ENCODE data around the gene RHCE. TPM values are rescaled to one million over a fixed set of nuclear protein-coding genes. Genes with fewer than 3 reads are reported as not detected.
"Not testable (repeated sequence)": the region's sequence is repeated elsewhere in the genome, so short reads cannot be mapped to it uniquely, and the experiment has no call there.

The RHCE gene
- total RNA-seq, 1 donor, result 2.4 TPM

GRCh38 chr1:25405731-25406305, 14.8 kb downstream of the RHCE start:
- DNase-seq (ENCODE audit: low read depth in 2 of 3, low spot score in 2 of 3), result not testable (repeated sequence)

- DNase-seq (ENCODE audit: low read depth in 2 of 3, low spot score in 2 of 3), result not testable (repeated sequence)
Observed at GRCh38 chr1:25402947-25403803, 17.4 kb downstream of the RHCE start.

- DNase-seq (ENCODE audit: low read depth in 2 of 3, low spot score in 2 of 3), result not testable (repeated sequence)
Observed at GRCh38 chr1:25398079-25398478, 22.5 kb downstream of the RHCE start.

DNA sequence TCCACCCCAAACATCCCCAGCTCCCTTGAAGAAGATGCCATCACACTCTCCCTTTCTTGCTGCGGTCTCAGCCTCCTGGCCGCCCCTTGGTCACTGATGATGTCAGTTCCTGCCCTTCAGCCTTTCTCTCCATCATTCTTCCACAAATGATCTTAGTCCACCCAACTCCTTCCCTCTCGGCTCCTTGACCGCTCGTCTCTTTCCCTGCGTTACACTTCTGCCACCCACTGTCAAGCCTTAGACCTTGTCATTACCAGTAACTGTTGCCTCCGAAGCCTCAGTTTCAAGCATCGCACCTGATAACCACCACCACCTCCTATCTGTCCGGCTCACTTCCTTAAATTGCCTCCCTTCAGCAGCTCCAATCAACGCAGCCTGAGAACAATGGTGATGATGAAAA, 23.1 kb downstream of the RHCE start:
- DNase-seq (ENCODE audit: low read depth in 2 of 3, low spot score in 2 of 3), result not testable (repeated sequence)

DNA sequence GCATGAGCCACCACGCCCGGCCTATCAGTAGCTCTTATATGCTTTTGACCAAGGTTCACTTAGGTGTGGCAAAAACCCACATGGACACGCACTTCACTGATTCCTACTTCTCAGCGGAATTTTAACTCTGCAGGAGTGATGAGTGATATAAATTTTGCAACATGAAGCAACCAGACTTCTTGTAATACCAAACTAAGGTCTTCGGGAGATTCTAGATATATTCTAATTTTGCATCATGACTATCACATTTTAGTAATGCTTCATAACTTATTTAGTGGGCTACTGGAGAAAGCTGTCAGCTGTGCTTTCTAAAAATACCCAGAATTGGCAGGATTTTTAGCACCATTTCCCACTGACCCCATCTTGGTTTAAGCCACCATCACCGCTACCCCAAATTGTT, 27.8 kb downstream of the RHCE start:
- no peak for DNase-seq (ENCODE audit: low read depth in 2 of 3, low spot score in 2 of 3)

GRCh38 chr1:25389721-25390120, 30.9 kb downstream of the RHCE start:
- DNase-seq (ENCODE audit: low read depth in 2 of 3, low spot score in 2 of 3), result not testable (repeated sequence)

DNA sequence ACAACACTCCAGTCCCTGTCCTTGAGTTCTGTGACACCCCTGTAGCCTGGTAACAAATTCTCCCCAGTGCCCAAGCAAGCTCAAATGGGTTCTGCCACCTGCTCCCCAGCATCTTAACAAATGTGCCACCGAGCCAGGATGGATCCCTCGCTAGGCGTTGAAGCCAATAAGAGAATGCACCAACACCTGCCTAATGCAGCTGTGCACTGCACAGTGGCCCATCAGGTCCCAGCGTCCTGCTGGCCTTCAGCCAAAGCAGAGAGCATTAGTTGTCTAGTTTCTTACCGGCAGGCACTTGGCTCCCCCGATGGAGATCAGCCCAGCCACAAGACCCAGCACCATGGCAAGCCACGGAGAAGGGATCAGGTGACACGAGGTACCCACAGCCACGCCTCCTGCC, 31.9 kb downstream of the RHCE start:
- DNase-seq (ENCODE audit: low read depth in 2 of 3, low spot score in 2 of 3), result not testable (repeated sequence)

DNA sequence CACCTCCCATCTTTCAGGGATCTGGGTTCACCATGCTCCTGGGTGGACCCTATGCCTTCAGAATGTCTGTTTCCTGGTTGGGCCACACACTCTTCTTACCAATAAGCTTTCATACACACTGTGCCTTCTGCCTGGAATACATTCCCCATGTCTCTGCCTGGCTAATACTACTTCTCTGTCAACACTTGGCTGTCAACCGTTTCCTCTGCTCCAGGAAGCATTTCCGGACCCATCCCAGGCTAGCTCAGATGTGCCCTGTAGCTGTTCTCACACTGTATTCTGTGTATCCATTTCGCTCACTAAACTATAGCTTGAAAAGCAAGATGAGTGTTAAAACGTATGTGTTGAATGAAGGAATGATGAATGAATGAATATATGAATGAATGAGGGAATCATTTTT, 33.5 kb downstream of the RHCE start:
- not testable (repeated sequence) for DNase-seq (ENCODE audit: low read depth in 2 of 3, low spot score in 2 of 3)

- DNase-seq (ENCODE audit: low read depth in 2 of 3, low spot score in 2 of 3), result not testable (repeated sequence)
Observed at GRCh38 chr1:25383875-25384274, 36.8 kb downstream of the RHCE start.

- DNase-seq (ENCODE audit: low read depth in 2 of 3, low spot score in 2 of 3), result not testable (repeated sequence)
Observed at GRCh38 chr1:25383090-25383489, 37.5 kb downstream of the RHCE start.

DNA sequence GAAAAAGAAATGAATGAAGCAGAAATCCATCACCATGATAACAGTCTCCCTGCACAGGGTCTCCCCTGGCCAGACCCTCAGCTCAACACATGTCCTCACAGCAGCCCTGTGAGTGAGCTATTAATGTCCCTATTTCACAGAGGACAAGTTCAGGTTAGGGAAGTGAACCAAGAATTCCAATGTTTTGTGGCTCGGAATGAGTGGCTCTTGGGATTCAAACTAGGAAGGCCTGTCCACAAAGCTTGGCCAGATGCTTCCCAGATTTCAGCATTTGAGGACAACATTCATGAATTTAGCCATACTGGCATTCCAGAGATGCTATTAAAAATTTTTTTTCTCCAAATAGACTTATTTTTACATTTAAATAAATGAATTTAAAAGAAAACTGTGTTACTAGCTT, 38.1 kb downstream of the RHCE start:
- DNase-seq (ENCODE audit: low read depth in 2 of 3, low spot score in 2 of 3), result not testable (repeated sequence)

DNA sequence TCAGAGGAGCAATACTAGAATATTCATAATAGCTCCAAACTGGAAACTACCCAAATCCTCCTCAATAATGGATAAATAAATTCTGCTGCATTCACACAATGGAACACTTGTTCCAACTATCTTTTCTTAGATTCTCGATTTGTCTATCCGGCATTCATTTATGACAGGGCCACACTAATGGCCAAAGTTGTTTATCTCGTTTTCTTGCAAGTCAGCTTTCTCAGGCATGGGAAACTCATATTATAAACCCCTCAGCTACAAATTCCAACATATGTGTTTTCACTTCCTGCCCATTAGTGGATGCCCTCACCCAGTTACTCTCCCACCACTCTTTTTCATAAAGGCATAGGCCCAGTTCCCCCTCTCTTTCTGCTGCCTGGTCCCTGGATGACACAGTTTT, 42.3 kb downstream of the RHCE start:
- not testable (repeated sequence) for DNase-seq (ENCODE audit: low read depth in 2 of 3, low spot score in 2 of 3)

- not testable (repeated sequence) for DNase-seq (ENCODE audit: low read depth in 2 of 3, low spot score in 2 of 3)
Observed at GRCh38 chr1:25371757-25372156, 48.9 kb downstream of the RHCE start.

DNA sequence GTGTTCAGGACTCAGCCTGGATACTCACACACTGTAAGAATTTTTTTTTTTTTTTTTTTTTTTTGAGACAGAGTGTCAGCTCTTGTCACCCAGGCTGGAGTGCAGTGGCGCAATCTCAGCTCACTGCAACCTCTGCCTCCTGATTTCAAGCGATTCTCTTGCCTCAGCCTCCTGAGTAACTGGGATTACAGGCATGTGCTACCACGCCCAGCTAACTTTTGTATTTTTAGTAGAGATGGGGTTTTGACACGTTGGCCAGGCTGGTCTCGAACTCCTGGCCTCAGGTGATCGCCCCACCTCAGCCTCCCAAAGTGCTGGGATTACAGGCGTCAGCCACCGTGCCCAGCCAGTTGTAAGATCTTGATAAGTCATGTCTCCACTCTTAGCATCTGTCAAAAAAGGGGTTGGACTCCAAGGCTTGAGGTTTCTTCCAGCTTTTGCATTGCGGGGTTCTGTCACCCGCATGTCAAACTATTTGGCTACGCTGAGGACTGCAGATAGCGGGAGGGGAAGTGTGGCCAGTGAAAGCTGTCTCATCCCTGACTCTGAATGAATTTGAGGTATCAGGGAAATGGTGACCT, 50.8 kb downstream of the RHCE start:
- peak in 1 of 3 donors; percentile 35 for DNase-seq (ENCODE audit: low read depth in 2 of 3, low spot score in 2 of 3)

DNA sequence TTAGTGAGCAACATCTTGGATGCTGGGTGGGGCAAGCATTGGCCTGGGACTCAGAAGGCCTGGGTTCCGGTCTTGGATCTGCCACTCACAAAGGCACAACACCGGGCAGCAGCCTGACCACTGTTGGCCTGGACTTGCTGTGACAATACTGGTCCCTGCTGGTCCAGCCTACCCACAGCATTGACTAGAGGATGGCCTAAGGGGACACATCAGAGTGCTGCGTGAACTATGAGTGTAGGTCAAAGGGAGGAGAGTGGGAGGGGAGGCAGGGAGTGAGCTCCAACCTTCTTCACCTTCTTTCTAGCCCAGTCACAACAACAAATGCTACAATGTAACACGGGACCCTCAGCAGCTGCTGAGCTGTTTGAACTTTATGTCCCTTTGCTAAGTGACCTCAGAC, 51.4 kb downstream of the RHCE start:
- DNase-seq (ENCODE audit: low read depth in 2 of 3, low spot score in 2 of 3), result no peak

- DNase-seq (ENCODE audit: low read depth in 2 of 3, low spot score in 2 of 3), result not testable (repeated sequence)
Observed at GRCh38 chr1:25362634-25363559, 57.7 kb downstream of the RHCE start.

DNA sequence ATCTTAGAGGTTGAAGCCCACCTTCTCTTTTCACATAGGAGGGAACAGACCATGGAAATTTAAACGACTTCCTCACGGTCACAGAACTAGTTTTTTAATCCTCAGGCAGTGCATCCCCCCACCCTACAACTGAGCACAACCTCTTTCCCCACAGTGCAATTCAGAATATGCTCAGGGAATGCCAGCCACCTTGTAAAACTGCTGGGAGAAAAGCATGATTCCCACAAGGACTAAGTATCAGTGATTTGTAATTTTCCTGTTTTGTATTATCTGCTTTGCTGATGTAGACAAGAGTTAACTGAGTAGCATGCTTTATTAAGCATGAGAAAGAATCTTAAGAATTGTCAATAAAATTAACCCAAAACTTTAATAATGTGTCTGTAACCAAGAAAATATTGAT, 58.7 kb downstream of the RHCE start:
- DNase-seq (ENCODE audit: low read depth in 2 of 3, low spot score in 2 of 3), result no peak

DNA sequence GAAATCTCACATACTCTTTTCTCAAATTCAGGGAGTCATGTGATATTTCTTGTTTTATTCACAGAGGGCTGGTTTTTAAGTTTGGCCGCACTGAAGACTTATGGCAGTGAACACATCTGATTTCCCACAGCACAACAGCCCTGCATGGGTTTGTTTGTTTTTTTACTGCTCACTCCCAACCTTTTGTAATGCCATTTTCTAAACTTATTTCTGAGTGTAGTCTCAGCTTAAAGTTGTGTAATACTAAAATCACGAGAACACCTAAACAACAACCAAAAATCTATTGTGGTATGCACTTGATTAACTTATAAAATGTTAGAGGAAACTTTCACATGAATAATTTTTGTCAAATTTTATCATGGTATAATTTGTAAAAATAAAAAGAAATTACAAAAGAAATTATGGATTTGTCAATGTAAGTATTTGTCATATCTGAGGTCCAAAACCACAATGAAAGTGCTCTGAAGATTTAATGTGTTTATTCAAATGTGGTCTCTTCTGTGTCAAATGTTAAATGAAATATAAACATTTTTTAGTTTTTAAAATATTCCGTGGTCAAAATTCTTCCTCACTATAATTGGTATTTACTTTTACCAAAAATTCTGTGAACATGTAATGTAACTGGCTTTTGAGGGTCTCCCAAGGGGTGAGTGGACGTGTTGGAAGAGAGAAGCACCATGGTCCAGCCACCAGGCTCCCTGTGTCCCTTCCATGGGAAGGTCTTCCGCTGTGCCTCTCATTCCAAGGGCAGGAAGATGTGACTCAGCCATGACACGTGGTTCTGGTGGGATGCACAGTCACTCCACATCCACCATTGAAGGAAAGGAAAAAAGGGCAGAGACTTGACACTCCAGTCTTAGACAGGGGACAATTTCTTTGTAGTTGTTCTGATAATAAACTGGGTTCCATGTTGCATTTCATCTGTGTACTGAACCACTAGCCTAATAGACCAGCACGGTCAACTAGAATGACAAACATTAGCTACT, 59.7 kb downstream of the RHCE start:
- DNase-seq (ENCODE audit: low read depth in 2 of 3, low spot score in 2 of 3), result no peak

DNA sequence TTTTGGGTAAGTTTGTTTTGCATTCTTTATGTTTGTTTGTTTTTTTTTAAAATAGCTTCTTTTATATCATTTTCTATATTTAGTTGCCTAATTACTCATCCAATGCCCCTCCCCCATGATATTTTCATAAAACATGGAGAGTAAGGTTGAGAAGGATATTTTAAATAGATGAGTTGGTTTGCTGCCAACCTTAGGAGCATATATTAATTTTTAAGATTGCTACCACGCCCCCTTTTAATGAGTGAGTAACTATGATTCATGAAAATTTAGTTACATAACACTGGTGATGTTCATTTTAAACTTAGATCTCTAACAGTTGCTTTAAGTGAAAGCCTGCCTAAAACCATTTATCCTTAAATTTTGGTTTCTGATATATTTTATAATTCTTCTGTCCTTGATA, 63.8 kb downstream of the RHCE start:
- DNase-seq (ENCODE audit: low read depth in 2 of 3, low spot score in 2 of 3), result no peak

DNA sequence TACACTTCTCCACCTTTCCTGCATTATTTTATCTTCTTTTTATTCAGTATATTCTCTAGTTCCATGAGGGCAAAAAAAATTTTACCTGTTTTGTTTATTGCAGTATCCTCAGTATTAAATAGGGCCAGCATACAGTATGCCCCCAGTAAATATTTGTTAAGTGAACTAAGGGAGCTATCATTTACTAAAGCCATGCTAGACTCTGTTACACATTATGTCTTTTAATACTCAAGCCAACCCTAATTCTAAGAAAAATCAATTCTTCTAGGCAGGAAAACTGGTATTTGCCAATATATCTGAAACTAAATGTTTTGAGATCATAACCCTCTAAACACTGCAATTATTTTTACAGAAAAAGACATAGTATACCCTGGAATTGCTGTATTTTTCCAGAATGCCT, 64.2 kb downstream of the RHCE start:
- DNase-seq (ENCODE audit: low read depth in 2 of 3, low spot score in 2 of 3), result no peak

Measured in hematopoietic multipotent progenitor cell (in vitro differentiated cells).